Neural progenitor cell (in vitro differentiated cells): ENCODE measurements around the gene DNLZ.

Experiments used
- EZH2 ChIP-seq: fragments of 200-600 bp; sonication (generic); IDR thresholded peaks from 2 replicates; pipeline ENCODE4 v1.6.1; 2017; ENCODE audit warnings: antibody characterized with exemption, mild to moderate bottlenecking, moderate library complexity
- EZH2phosphoT487 ChIP-seq: fragments of 200-600 bp; sonication (generic); IDR thresholded peaks from 2 replicates; pipeline ENCODE4 v1.6.1; 2017; ENCODE audit warnings: antibody characterized with exemption
- TF ChIP-seq, protein P1 (sequence below): fragments of 200-600 bp; sonication (generic); IDR thresholded peaks from 2 replicates; pipeline ENCODE4 v1.5.1; 2017; ENCODE audit warnings: antibody characterized with exemption, mild to moderate bottlenecking

- TF ChIP-seq EZH2 (no peak), EZH2phosphoT487 (no peak)
- TF ChIP-seq, protein P1, sequence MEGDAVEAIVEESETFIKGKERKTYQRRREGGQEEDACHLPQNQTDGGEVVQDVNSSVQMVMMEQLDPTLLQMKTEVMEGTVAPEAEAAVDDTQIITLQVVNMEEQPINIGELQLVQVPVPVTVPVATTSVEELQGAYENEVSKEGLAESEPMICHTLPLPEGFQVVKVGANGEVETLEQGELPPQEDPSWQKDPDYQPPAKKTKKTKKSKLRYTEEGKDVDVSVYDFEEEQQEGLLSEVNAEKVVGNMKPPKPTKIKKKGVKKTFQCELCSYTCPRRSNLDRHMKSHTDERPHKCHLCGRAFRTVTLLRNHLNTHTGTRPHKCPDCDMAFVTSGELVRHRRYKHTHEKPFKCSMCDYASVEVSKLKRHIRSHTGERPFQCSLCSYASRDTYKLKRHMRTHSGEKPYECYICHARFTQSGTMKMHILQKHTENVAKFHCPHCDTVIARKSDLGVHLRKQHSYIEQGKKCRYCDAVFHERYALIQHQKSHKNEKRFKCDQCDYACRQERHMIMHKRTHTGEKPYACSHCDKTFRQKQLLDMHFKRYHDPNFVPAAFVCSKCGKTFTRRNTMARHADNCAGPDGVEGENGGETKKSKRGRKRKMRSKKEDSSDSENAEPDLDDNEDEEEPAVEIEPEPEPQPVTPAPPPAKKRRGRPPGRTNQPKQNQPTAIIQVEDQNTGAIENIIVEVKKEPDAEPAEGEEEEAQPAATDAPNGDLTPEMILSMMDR, result no peak
Observed at GRCh38 chr9:136353088-136353487, 10.5 kb downstream of the DNLZ start.
